ENCODE data around the gene THAP8. TPM values are rescaled to one million over a fixed set of nuclear protein-coding genes. Genes with fewer than 3 reads are reported as not detected.

Gene THAP8
- total RNA-seq, 4 donors from 2014 or later = 6.1 to 10.5 (median 6.1) TPM

GRCh38 chr19:36099166-36099785, 45.2 kb upstream of the THAP8 start:
- Histone ChIP-seq H3K9me3 (no peaks in the 10 kb centered on the region), H3K4me3 (no peak overlapping the region), H3K27ac (peak overlapping the region in 3 of 4 donors; percentile 32 to 86 (median 76)), H3K4me1 (peaks cover 27 to 33% of the 10 kb centered on the region in 2 donors), H3K36me3 (no peaks in the 10 kb centered on the region), H3K27me3 (no peaks in the 10 kb centered on the region)
- TF ChIP-seq POLR2A (IDR thresholded peaks at IDR 0.05) (no peak), CTCF (IDR thresholded peaks at IDR 0.05 in 4 of 5, conservative IDR thresholded peaks at IDR 0.05 in 1 of 5) (no peak)
- ATAC-seq (no peak), DNase-seq (no peak)
- intact Hi-C loops (cut with DNase I; ENCODE audit: low total_unique reads) = no loop called here
- in situ Hi-C loops (cut with MboI; ENCODE audit: low sequenced_read_pairs in 4 of 4) = no loop called here

GRCh38 chr19:36097036-36097435, 43.0 kb upstream of the THAP8 start:
- H3K4me1 ChIP-seq = peaks cover 22 to 25% of the 10 kb centered on the region in 2 donors
- in situ Hi-C loops (cut with MboI; ENCODE audit: low sequenced_read_pairs in 4 of 4) = no loop called here
- no peaks in the 10 kb centered on the region for H3K27me3 ChIP-seq
- no peak overlapping the region for H3K4me3 ChIP-seq
- ATAC-seq (no peak), DNase-seq (no peak)
- intact Hi-C loops (cut with DNase I; ENCODE audit: low total_unique reads) = no loop called here
- TF ChIP-seq POLR2A (IDR thresholded peaks at IDR 0.05) (no peak), CTCF (IDR thresholded peaks at IDR 0.05 in 4 of 5, conservative IDR thresholded peaks at IDR 0.05 in 1 of 5) (no peak)
- H3K27ac ChIP-seq = no peak overlapping the region
- H3K36me3 ChIP-seq = no peaks in the 10 kb centered on the region
- H3K9me3 ChIP-seq = no peaks in the 10 kb centered on the region

GRCh38 chr19:36093687-36094086, 39.6 kb upstream of the THAP8 start:
- DNase-seq = no peak
- ATAC-seq = no peak
- H3K27ac ChIP-seq = no peak overlapping the region

GRCh38 chr19:36093146-36093662, 39.1 kb upstream of the THAP8 start:
- H3K27ac ChIP-seq = no peak overlapping the region
- H3K36me3 ChIP-seq = no peaks in the 10 kb centered on the region
- no peaks in the 10 kb centered on the region for H3K27me3 ChIP-seq
- H3K4me3 ChIP-seq = no peak overlapping the region
- no peaks in the 10 kb centered on the region for H3K4me1 ChIP-seq
- intact Hi-C loops (cut with DNase I; ENCODE audit: low total_unique reads) = no loop called here
- H3K9me3 ChIP-seq = no peaks in the 10 kb centered on the region
- DNase-seq = no peak
- ATAC-seq = no peak
- no peak for TF ChIP-seq CTCF (IDR thresholded peaks at IDR 0.05 in 4 of 5, conservative IDR thresholded peaks at IDR 0.05 in 1 of 5)
- no peak for TF ChIP-seq POLR2A (IDR thresholded peaks at IDR 0.05)
- in situ Hi-C loops (cut with MboI; ENCODE audit: low sequenced_read_pairs in 4 of 4) = no loop called here

More at GRCh38 chr19:36093687-36094086, 39.6 kb upstream of the THAP8 start:
- TF ChIP-seq CTCF (IDR thresholded peaks at IDR 0.05 in 4 of 5, conservative IDR thresholded peaks at IDR 0.05 in 1 of 5) (no peak), POLR2A (IDR thresholded peaks at IDR 0.05) (no peak)
- Histone ChIP-seq H3K4me1 (no peaks in the 10 kb centered on the region), H3K27me3 (no peaks in the 10 kb centered on the region), H3K9me3 (no peaks in the 10 kb centered on the region), H3K4me3 (no peak overlapping the region), H3K36me3 (no peaks in the 10 kb centered on the region)
- in situ Hi-C loops (cut with MboI; ENCODE audit: low sequenced_read_pairs in 4 of 4) (no loop called here), intact Hi-C loops (cut with DNase I; ENCODE audit: low total_unique reads) (no loop called here)
